NCI-H1694 (cell line): ENCODE results near the gene CCDC117.
"Not testable (repeated sequence)": the region's sequence is repeated elsewhere in the genome, so short reads cannot be mapped to it uniquely, and the experiment has no call there.

Experiments used
- DNase-seq: peaks from one replicate; lab custom pipeline; 2025; lab: John Stamatoyannopoulos, UW

Gene CCDC117

GRCh38 chr22:28801845-28802594 lies 29.5 kb downstream of the CCDC117 start:
- DNase-seq = no peak

DNA sequence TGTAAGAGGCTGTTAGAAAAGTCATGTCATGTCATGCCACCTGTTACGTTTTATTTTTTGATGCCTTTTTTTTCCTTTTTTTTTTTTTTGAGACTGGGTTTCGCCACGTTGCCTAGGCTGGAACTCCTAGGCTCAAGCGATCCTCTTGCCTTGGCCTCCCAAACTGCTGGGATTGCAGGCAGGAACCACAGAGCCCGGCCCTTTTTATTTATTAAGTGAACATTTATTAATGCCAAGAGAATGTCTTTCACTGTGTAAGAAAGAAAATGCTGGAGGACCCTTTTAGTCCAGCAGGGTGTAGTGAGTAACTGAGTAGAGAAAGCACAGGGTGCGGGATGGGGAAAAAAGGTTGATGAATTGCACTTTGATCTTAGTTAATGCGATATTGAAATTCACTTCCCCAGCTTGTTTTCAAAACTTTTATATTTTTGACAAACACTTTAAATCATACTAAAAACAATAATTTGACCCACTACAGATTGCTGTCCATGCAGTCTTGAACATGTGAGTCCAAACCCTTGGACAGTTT lies 30.2 kb downstream of the CCDC117 start:
- no peak for DNase-seq

- DNase-seq = not testable (repeated sequence)
Measured at GRCh38 chr22:28805426-28805825, 32.9 kb downstream of the CCDC117 start.

- no peak for DNase-seq
Measured at GRCh38 chr22:28808716-28809355, 36.3 kb downstream of the CCDC117 start.

DNA sequence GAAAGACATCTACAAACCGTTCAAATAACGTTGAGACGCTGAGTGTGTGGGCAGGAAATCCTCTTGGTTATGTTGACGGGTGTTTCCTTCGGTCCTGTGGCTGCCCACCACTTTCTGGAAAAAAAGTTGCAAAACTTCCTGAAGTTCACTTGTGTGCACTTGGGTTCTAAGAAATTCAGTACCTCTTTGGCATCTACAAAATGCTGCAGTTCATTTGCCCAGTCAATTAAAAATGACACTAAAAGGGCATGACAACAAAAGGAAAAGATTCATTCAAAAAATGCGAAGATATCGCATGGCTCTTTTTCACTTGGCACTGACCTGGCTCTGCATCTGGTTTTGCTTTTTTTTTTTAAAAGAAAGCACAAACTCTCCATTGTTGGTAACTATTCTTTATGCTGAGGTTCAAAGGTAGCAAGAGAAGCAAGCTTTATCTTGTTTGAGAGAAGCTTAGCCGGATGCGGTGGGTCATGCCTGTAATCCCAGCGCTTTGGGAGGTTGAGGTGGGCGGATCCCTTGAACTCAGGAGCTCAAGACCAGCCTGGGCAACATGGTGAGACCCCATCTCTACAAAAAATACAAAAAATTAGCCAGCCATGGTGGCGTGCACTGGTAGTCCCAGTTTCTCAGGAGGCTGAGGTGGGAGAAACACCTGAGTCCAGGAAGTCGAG lies 38.5 kb downstream of the CCDC117 start:
- DNase-seq = no peak

DNA sequence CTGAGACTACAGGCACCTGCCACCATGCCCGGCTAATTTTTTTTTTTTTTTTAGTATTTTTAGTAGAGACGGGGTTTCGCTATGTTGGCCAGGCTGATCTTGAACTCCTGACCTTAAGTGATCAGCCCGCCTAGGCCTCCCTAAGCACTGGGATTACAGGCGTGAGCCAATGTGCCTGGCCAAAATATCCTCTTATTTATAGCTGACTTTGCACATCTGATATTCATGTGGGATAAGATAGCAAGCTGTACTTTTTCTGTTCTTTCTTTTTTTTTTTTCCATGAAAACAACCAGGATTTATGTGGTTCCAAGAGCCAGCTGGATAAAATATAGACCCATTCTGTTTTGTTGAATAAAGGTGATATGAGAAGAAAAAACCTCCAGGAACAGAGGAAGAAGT lies 40.0 kb downstream of the CCDC117 start:
- no peak for DNase-seq

DNA sequence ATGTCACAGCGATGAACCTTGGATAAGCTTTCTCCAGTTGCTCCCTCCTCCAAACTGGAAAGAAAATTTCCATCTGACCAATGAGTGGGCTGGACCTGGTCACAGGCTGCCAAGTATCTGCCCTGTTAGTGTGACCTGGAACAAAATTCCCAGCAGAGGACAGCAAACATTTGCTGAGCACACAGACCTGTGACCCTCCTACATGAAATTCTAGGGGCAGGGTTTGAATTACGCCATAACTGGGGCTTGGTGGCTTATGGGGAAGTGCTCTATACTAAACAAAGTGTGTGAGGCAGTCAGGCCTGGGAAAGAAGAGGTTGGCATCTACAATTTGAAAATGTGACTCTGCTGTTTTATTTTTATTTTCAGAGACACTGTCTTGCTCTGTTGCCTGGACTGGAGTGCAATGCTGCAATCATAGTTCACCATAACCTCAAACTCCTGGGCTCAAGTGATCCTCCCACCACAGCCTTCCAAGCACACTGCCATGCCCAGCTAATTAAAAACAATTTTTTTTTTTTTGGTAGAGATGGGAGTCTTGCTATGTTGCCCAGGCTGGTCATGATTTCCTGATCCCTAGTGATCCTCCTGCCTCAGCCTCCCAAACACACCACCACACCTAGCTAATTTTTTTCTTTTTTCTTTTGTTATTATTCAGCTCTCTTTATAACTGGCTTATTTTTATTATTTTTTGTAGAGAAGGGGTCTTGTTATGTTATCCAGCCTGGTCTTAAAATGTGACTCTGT lies 41.5 kb downstream of the CCDC117 start:
- DNase-seq = no peak

DNA sequence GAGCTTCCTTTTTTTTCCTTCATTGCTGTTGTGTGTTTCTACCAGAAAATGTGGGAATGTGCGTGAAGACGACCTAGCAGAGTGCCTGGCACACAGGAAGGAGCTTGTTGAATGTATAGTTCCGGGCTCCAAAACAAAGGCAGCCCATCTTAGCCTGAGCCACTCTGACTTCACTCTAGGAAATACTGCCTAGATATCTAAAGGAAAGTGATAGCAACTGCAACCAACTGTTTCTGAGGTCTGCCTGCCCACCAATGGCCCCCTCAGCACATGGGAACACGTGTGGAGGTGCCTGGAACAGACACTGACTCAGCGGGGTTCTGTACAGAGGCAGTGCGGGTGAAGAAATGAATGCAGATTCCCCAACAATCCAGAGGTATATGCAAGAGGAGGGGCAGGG lies 42.6 kb downstream of the CCDC117 start:
- no peak for DNase-seq

DNA sequence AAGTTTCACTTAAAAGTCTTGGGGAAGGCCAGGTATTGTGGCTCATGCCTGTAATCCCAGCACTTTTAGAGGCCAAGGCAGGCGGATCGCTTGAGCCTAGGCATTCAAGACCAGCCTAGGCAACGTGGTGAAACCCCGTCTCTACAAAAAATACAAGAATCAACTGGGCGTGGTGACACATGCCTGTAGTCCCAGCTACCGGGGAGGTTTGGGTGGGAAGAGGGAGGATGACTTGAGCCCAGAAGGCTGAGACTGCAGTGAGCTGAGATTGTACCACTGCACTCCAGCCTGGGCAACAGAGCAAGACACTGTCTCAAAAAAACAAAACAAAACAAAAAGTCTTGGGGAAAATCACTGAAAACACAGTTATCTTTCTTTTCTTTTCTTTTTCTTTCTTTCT lies 43.2 kb downstream of the CCDC117 start:
- DNase-seq = no peak

DNA sequence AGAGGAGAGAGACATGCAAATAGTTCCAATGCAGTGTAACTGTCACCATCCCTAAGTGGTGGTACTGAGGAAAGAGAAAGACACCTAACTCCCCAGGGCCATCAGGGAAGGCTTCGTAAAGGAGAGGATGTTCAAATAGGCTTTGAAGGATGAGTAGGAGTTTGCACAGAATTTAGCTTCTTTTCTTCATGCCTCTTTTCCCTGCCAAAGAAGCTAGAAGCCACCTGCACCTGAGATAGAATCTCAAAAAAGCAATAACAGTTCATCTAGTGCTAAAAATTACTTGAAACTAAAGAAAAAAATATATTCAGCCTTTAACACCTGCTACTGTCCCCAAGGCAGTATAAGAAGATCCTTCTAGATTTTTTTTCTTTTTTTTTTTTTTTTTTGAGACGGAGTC lies 44.6 kb downstream of the CCDC117 start:
- no peak for DNase-seq

DNA sequence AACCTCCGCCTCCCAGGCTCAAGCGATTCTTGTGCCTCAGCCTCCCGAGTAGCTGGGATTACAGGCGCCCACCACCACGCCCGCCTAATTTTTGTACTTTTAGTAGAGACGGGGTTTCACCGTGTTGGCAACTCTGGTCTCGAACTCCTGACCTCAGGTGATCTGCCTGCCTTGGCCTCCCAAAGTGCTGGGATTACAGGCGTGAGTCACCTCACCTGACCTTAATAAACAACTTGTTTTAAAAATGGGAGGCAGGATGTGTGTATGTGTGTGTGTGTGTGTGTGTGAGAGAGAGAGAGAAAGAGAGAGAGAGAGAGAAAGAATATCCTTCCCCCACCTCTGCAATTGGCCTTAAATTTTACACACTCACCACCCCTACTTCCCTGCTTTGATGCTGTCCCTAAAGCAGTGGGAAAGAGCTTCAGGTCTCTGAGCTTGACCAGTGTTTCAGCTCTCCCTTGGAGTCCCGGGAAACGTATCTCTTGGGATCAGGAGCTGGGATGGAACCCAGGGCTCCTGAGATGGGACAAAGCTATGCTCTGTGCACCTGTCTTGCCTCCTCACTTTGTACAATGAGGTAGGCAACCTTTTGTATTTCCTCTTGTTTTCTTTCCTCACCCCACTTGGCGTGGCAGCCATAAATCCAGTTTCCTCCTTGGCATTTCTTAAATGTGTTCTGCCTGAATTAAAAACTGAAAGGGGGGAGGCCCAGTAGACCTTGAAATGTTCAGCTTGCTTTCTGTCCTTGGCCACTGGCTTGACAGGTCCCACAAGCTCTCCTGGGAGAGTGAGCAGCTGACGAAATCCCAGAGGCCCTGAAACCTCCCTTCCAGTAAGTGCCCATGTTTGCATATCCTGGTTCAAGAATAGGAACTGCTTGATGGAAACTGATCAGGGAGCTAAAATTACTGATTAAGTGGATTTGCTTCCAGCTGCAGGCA lies 45.7 kb downstream of the CCDC117 start:
- no peak for DNase-seq

DNA sequence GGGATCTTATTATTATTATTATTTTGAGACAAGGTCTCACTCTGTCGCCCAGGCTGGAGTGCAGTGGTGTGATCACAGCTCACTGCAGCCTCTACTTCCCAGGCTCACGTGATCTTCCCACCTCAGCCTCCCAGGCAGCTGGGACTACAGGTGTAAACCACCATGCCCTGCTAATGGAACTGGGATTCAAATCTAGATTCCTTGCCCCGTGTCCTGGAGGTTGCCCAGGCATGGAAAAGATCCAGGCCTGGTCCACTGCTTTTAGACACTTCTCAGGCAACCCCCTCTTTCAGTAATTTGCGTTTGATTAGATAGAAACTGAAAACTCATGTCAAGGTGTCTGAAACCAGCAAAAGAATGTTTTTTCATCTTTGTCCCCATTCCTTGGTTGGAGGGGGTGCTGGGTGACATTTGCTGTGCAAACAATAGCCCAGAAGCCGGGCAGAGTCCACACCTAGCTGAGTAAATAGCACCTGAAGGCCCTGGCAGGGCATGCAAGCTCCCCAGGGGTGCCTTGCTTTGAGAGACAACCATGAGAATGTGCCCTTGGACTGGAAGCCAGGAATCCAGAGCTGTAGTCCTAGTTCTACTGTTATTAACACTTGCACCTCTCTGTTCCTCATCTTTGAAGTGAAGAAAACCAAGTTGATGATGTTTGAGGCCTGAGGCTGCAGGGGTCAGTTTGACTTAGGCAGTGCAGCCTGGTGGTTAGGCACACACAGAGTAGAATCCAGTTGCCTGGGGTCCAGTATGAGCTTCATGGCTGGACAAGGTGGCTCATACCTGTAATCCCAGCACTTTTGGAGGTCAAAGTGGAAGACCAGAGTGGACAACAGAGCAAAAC lies 47.0 kb downstream of the CCDC117 start:
- no peak for DNase-seq

DNA sequence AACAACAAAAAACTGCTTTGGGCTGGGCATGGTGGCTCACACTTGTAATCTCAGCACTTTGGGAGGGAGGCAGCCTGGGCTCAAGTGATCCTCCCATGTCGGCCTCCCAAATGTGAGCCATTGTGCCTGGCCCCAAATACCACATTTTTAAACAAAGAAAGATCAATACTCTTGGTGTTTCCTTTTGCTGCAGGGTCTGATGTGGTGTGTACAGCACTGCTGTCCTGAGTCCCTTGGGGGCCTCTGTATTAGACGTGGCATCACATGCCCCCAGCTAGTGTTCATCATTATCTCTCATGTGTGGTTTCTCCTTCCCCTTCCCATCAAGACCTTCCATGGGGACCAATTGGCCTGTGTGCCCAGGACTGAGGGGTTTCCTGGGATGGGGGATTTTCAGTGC lies 48.4 kb downstream of the CCDC117 start:
- no peak for DNase-seq

- no peak for DNase-seq
Measured at GRCh38 chr22:28821452-28821851, 49.0 kb downstream of the CCDC117 start.

DNA sequence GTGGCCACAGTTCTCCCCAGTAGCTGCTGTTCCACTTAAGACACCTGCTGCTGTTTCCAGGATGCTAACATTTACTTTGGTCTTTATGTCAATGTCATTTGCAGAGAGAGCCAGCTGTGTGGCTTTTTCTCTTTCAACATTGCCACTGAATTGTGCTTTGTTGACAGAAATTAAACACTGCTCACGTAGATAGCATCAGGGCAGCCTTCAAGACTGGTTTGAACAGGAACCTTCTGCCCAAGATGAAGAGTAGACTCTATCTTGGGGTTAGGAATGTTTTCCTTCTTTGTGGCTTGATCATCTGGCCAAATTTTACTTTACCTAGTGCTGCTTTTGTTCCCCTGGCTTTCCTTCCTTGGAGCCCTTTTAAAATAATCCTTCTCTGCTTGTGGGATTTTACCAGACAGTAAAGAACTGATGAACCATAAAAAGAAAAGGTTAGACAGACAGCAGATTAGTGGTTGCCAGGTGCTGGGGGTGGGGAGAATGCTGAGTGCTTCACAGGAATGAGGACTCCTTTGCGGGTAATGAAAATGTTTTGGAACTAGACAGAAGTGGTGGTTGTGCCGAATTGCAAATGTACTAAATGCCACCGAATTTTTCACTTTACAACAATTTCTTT lies 50.5 kb downstream of the CCDC117 start:
- DNase-seq = no peak

DNA sequence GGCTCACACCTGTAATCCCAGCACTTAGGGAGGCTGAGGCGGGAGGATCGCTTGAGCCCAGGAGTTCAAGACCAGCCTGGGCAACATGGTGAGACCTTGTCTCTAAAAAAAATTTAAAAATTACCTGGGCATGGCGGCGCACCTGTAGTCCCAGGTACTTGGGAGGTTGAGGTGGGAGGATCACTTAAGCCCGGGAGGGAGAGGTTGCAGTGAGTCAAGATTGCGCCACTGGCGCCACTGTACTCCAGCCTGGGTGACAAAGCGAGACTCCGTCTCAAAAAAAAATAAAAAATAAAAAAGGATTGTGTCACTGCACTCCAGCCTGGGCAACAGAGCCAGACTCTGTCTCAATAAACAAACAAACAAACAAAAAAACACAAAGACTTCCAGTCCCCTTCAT lies 52.0 kb downstream of the CCDC117 start:
- not testable (repeated sequence) for DNase-seq

DNA sequence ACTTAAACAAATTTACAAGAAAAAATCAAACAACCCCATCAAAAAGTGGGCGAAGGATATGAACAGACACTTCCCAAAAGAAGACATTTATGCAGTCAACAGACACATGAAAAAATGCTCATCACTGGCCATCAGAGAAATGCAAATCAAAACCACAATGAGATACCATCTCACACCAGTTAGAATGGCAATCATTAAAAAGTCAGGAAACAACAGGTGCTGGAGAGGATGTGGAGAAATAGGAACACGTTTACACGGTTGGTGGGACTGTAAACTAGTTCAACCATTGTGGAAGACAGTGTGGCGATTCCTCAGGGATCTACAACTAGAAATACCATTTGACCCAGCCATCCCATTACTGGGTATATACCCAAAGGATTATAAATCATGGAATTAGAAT lies 53.9 kb downstream of the CCDC117 start:
- not testable (repeated sequence) for DNase-seq

GRCh38 chr22:28826921-28827320 lies 54.4 kb downstream of the CCDC117 start:
- no peak for DNase-seq

DNA sequence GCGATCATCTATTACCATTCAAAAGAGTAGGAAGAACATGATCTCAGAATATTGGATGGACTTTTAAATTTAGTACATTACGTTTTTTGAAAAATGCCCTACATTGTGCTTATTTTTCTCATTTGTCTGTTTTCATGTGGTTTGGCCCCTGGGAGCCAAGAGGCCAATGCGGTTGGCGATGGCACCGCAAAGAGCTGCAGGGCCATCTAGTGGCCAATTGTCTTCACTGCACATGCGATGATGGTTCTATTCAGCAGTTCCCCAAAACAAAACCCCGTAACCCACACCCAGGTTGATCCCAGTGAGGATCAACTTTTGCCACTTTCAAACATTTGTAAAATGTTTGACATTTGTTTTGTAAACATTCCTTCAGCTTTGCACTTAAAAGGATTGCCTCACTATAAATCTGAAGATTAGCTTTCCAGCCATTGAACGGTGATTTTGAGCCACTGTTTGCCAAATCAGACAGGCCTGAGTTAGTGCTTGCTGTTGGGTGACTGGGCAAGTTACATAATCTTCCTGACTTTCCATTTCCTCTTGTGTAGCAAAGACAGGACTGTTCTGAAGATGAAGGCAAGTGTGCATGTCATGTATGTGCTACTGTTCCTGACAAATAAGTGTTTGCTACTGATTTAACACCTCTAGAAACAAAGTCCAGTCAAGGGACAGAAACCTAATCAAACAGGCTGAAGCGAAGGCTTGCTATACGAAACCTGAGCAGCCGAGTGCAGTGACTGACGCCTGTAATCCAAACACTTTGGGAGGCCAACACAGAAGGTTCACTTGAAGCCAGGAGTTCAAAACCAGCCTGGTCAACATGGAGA lies 57.1 kb downstream of the CCDC117 start:
- DNase-seq = peak; percentile 51
